ENCODE data around the gene TMEM109.

The TMEM109 gene

DNA sequence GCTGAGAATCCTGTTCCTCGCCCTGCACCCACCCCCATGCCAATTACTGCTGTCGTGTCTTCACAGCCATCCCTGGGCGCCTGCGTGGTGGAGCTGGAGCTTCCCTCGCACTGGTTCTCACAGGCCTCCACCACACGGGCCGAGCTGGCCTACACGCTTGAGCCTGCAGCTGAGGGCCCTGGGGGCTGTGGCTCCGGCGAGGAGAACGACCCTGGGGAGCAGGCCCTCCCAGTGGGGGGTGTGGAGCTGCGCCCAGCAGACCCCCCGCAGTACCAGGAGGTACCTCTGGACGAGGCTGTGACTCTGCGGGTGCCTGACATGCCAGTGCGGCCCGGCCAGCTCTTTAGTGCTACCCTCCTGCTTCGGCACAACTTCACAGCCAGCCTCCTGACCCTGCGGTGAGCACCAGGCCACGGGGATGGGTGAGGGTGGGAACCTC lies 14.6 kb downstream of the TMEM109 start:
- no peak for DNase-seq

DNA sequence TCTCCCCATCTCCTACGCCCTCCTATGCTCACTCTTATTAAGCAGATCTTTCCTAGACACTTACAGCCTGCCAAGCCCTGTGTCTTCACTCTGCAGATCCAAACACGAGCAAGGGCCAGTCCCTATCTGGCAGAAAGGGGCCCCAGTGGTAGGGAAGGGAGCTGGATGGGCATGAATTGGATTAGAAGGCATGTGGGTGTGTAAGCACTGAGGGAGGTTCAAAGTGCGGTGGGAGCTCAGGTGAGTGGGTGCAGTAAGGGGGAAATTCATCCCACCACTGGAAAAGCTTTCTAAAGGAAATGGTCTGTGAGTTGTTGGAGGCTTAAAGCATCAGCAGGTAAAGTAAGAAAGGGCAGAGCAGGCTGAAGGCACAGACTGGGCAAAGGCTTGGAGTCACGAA lies 15.8 kb downstream of the TMEM109 start:
- DNase-seq, result no peak

DNA sequence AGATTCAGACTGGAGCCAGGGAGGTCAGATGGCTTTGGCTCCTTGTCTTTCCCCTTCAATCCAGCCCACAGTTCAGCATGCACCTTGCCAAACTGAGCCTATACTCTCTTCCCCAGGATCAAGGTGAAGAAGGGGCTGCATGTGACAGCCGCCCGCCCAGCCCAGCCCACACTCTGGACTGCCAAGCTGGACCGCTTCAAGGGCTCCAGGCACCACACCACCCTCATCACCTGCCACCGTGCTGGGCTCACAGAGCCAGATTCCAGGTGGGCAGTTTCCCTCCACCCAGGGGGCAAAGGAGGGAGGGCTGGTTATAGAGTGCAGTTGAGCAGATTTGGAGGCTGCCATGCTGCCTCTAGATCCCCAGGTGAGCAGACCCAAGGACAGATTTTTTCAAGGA lies 16.4 kb downstream of the TMEM109 start:
- DNase-seq, result no peak

DNA sequence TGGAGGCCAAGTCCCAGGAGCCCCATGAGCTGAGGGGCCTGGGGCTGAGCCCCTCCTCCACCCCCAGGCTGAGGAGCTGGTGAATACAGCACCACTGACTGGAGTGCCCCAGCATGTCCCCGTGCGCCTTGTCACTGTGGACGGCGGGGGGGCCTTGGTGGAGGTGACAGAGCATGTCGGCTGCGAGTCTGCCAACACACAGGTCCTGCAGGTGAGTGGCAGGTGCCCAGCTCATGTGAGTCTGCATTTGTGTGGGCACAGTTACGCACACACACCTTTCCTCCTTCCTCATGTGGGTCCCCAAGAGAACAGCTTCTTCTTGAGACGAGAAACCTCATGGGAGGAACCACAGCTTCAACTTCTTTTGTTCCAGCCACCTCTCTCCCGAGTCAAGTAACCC lies 18.0 kb downstream of the TMEM109 start:
- no peak for DNase-seq

DNA sequence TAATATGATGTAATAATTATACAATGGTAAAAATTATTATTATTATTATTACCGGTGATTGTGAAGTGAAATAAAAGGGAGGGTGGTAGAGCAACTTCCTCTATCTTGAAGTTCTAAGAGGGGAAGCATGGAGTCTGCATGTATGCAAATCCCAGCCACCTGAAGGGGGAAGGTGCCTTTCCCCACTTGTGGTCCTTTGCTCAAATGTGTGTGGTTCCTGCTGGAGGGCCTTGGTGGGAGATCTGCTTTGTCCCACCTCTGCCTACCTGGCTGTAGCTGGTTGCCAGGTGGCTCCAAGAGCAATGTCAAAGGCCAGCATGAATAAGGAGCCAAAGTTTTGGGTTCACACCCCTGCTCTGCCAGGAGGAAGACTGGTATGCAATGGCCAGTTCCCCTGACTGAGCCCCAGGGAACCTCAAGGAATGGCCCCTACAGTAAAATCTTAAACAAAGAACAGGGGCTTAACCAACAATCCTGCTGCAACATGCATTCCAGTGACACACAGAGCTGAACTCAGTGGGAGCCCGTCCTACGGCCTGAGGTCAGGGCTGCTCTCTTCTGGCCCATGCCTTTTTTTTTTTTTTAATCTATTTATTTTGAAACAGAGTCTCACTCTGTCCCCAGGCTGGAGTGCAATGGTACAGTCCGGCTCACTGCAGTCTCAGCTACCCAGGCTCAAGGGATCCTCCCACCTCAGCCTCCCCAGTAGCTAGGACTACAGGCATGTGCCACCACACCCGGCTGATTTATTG lies 18.8 kb downstream of the TMEM109 start:
- peak; percentile 32 for DNase-seq

DNA sequence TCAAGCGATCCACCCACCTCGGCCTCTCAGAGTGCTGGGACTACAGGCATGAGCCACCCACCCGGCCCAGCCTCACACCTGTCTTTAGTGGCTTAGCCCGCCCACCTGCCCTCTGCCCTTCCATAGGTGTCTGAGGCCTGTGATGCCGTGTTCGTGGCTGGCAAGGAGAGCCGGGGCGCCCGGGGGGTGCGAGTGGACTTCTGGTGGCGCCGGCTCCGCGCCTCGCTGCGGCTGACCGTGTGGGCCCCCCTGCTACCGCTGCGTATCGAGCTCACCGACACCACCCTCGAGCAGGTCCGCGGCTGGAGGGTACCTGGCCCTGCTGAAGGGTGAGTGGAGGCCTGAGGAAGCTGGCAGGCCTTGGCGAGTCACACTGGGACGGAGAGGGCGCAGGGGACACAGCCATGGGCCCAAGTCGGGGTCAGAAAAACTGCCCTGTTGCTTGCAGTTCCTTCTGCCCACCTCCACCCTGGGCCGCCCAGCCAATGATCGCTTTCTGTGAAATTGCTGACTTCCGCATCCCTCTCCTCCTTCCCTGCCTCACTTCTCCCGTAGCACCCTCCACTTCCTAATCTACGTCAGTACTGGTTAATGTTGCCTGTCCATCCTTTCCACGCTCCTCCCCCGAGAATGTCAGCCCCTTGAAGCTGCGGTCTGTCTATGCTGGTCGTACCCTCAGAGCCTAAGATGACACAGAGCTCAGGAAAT lies 19.6 kb downstream of the TMEM109 start:
- peak; percentile 33 for DNase-seq

DNA sequence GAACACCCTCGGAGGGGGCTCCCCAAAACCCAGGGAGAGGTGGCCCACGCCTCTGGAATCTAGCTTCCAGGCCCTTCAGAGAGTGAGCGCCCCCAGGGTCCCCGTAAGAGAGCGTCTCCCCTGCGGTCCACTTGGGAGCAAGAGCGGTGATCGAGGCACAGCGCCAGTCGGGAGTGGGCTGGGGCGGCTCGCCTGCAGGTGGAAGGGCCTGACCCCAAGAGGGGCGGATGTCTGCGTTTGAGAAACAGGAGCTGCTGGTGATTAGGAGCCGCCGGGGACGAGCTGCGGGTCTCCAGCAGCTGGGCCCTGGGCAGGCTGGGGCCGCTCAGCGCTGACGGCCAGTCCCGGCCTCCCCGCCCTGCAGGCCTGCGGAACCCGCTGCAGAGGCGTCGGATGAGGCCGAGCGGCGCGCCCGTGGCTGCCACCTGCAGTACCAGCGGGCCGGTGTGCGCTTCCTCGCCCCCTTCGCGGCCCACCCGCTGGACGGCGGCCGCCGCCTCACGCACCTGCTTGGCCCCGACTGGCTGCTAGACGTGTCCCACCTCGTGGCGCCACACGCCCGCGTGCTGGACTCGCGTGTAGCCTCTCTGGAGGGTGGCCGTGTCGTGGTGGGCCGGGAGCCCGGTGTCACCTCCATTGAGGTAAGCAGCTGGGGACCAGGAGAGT lies 20.3 kb downstream of the TMEM109 start:
- DNase-seq, result no peak

DNA sequence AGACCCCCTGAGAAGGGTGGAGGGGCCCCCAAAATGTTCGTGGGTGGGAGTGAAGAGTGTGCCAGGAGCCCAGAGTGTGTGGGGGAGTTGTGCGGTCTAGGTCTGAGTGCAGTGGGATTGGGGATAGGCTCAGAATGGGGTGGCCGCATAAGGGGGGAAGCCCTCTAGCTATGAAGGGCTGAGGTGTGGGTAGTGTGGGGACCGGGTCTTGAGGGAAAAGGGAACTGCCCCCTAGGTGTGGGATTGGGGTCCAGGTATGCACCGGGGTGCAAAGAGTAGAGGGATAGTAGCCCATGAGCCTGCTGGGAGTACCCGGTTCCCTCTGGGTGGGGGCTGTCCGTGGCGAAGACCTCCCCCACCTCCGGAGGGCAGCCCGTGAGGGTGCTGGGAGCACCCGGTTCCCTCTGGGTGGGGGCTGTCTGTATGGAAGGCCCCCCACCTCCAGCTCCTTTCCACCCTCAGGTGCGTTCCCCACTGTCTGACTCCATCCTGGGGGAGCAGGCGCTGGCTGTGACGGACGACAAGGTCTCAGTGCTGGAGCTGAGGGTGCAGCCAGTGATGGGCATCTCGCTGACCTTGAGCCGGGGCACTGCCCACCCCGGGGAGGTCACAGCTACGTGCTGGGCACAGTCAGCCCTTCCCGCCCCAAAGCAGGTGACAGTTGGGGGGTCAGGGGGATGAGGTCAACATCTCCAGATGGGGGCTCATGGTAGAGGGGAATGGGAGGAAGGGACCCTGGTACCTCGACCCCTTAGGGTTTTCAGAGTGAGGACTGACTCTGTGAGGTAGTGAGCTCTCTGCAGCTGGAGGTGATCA lies 21.0 kb downstream of the TMEM109 start:
- no peak for DNase-seq

DNA sequence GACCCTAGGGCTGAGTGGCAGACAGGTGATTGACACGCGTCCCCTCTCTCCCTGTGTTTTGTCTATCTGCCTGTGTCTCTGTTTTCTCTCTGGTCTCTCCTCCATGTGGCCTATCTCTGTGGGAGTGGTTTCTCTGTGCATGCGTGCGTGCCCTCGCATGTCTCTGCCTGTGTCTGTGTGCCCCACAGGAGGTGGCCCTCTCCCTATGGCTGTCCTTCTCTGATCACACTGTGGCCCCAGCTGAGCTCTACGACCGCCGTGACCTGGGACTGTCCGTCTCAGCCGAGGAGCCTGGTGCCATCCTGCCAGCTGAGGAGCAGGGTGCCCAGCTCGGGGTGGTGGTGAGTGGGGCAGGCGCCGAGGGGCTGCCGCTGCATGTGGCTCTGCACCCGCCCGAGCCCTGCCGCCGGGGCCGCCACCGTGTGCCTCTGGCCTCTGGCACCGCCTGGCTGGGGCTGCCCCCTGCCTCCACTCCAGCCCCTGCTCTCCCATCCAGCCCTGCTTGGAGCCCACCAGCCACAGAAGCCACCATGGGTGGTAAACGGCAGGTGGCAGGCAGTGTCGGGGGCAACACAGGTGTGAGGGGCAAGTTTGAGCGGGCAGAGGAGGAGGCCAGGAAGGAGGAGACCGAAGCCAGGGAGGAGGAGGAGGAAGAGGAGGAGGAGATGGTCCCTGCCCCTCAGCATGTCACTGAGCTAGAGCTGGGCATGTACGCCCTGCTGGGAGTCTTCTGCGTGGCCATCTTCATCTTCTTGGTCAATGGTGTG lies 21.9 kb downstream of the TMEM109 start:
- no peak for DNase-seq

DNA sequence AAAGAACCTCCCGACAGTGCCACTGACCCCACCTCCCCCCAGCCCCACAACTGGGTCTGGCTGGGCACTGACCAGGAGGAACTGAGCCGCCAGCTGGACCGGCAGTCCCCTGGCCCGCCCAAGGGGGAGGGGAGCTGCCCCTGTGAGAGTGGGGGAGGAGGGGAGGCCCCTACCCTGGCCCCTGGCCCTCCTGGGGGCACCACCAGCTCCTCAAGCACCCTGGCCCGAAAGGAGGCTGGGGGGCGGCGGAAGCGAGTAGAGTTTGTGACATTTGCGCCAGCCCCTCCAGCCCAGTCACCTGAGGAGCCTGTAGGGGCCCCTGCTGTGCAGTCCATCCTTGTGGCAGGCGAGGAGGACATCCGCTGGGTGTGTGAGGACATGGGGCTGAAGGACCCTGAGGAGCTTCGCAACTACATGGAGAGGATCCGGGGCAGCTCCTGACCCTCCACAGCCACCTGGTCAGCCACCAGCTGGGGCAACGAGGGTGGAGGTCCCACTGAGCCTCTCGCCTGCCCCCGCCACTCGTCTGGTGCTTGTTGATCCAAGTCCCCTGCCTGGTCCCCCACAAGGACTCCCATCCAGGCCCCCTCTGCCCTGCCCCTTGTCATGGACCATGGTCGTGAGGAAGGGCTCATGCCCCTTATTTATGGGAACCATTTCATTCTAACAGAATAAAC lies 22.6 kb downstream of the TMEM109 start:
- DNase-seq, result no peak

DNA sequence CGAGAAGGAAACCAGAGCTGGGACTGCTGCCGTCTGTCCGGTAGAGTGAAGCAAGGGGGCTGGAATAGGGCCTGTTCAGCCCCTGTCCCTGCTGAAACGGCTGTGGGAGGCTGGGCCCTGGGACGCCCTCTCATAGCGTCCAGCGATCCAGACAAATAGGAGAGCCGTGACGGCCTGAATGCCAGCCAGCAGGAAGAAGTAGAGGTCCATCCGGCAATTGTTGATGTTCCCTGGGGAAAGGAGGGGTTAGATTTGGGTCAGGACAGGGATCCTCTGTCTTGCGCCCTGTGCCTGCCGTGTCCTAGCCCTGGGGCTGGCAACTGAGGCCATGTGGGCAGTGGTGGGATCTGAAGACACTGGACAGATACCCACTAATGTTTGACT lies 23.2 kb downstream of the TMEM109 start:
- DNase-seq, result no peak

DNA sequence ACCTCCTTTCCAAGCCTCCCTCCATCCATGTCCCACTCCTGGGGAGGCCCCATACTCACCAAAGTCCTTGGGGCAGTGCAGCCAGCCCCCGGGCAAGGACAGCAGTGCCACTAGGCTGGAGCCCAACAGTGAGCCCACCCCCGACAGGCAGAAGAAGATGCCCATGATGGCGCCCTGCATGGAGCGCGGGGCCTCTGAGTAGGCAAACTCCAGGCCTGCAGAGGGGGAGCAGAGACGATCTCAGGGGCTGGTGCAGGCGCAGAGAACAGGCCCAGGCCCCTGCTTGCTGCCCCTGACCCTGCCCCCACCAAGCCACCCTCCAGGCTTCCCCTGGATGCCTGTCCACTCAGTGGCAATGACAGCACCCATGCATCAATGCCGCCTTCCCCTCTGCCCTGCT lies 23.9 kb downstream of the TMEM109 start:
- no peak for DNase-seq

DNA sequence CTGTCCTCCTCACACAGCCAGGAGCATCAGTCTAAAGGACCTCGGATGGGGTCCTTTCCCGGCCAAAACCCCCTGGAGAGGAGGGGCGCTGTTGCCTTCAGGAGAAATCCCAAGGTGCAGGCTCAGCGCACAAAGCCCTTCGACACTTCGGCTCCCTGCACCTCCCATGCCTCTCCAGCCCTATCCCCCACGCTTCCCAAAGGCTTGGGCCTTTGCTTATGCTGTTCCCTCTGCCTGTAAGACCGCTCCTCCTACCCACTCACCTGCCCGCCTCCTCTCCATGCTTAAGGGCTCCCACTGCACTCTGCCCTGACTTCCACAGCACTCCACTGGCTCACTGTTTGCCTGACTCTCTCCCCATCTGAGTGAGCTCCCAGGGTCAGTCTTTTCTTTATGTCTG lies 24.5 kb downstream of the TMEM109 start:
- DNase-seq, result no peak

DNA sequence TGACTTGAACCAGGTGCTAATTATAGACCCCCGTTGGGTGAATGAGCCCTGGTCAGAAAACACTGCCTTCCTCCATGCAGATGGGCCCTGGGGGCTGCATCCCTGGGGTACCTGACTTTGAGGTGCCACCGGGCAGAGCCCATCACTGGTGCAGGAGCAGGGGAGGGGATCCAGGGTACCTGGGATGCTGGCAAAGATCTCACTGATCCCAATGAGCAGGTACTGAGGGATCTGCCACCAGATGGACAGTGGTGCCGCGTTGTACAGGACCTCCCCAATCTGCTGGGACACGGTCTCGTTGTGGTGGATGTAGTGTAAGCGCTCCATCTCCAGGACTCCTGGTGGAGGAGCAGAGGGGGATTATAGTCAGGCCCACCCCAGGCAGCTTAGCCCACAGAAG lies 25.3 kb downstream of the TMEM109 start:
- DNase-seq, result no peak

DNA sequence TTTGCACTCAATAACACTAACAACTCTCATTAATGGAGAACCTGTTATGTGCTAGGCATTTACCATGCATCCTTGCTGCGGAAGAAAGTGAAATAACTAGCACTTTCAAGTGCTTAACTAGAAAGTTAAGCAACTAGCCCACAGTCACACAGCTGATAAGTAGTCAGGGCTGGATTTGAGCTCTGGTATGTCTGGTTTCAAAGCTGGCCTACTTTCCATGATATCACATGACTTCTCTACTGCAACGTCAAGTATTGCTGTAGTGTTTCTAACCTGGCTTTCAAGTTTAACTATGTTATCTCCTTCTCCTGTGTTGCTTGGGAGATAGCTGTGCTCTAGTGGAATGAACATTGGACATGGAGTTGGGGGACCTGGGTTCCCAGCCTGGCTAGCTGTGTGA lies 25.9 kb downstream of the TMEM109 start:
- DNase-seq, result no peak

DNA sequence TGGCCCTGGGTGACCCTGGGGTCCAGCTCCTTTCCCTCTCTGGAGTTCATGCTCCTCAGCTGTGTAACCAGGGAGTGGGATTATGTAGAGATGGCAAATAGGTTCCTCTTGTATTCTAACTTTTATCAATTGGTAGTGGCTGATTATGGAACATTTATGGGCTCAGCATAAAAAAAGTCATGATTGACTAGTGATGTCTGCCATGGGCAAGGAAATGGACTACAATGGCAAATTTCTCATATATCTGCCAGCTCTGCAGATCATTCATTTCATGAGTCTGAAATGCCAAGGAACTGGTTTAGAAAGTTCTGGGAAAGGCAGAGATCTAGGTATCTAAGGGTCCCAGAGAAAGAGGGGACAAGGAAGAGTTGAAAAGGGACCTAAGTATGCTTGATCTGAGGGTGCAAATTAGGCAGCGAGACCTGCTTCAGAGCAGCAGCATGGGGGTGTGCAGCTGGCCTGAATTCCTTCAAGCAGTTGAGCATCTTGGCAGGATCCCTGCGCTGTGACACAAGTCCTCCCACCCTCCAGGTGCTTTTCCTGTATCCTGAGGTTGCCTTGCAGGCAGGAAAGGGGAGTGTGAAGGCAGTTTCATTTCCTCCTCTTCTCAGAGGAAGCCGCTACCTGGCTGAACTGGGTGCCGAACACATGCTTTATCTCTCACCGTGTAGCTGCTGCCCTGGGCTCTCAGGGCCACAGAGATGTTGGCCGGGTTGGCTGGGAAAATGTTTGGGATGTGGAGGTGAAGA lies 27.6 kb downstream of the TMEM109 start:
- DNase-seq, result no peak

DNA sequence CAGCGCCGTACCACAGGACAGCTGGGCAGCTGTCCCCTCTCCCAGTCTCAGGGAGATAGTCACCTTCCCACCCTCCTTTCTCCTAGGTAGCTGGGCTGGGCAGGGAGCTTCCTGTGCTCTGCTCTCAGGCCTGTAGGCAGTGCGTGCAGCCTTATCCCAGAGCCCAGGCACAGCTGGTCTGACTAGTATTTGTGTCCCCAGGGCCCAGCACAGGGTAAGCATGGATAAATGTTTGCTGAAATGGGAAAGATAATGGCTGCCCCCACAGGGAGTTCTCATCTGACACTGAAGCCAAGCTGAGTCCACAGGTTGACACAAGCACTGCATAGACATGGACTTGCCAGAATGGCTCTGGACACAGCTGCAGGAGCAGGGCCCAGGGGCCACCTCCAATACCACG lies 28.3 kb downstream of the TMEM109 start:
- no peak for DNase-seq

DNA sequence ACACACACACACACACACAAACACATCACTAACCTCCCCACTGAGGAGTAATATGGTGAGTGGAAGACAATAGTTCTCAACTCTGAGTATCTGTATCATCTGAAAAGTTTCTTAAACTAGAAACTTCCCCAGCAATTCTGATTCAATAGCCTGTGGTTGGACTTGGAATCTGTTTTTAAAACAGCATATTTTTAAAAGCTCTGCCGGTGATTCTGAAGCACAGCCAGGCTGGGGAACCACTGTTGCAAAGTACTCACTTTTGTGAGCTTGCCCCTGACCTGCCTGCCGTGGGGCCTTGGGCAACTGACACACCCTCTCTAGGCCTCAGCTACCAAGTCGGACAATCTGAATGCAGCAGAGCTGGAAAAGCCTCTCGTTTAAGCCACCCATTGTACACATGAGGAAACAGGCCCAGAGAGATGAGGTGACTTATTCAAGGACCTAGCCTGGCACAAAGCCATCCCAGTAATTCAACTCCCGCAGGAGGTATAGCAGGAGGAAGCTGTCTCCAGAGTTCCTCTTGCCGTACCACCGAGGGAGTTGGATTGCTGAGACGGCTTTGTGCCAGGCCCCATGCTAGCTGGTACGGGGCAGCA lies 29.1 kb downstream of the TMEM109 start:
- DNase-seq, result no peak

DNA sequence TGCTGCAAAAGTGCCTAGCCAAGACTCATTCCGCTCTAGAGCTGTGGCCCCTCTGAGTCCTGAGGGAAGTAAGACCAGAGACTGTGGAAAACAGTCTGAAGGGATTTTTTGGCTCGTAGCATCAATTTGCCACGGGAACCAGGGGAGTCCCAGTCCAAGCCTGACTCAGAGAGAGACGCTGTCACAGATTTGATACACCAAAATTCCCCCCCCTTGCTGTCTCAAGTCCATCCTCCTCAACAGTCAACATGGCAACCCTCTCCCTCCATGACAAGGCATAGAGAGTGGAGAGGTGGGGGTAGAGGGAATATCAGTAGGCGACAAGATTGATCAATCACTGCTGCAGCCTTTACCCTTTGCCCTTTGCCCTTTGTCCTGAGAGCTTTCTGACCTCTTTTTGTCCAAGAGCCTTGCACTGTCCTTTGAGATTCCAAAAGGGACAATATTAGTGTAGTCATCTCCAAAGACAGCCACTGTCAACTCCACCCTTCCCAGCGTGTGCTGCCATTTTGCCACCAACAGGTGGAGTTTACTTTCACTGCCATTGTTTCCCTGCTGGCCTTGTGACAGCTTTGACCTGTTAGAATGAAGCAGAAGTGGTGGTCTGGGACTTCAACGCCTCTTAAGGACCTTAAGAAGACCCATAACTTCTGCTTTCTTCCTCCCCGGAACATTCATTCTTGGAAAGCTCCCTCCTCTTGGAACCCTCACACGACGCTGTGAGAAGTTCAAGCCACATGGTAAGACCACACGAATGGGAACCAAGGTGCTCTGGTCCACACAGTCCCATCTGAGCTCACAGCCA lies 30.7 kb downstream of the TMEM109 start:
- peak; percentile 59 for DNase-seq

DNA sequence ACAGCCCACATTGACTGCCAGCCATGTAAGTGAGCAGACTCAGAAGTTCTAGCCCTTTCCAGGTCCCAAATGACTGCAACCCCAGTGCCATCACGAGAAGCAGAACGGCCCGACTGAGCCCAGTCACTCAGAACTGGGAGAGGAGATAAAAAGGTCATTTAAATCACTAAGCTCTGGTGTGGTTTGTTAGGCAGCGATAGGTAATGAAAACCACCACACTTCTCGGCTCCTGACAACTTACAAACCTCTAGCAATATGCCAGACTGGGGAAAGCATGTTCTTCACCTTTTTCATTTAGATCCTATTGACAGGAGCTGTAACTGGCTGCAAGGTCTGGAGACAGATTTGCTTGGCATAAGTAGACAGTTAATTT lies 31.3 kb downstream of the TMEM109 start:
- no peak for DNase-seq

All from inflammatory macrophage treated with lipopolysaccharide for 4 hours (primary cell).